OCI-LY7 (cell line): ENCODE measurements around the gene NRN1L.

Experiments
- EZH2phosphoT487 ChIP-seq: fragments of 200-600 bp; sonication (generic); IDR thresholded peaks from 2 replicates; pipeline ENCODE4 v1.6.1; 2018; ENCODE audit warnings: low read depth, borderline replicate concordance, mild to moderate bottlenecking, mixed run types, antibody characterized with exemption, low read length, moderate library complexity, mixed read lengths
- TF ChIP-seq, protein P1 (sequence below): fragments of 200-600 bp; sonication (generic); conservative IDR thresholded peaks from 2 replicates; pipeline ENCODE4 v1.5.1; 2014; ENCODE audit warnings: mild to moderate bottlenecking, antibody characterized with exemption, low read length, moderate library complexity, mixed read lengths

DNA sequence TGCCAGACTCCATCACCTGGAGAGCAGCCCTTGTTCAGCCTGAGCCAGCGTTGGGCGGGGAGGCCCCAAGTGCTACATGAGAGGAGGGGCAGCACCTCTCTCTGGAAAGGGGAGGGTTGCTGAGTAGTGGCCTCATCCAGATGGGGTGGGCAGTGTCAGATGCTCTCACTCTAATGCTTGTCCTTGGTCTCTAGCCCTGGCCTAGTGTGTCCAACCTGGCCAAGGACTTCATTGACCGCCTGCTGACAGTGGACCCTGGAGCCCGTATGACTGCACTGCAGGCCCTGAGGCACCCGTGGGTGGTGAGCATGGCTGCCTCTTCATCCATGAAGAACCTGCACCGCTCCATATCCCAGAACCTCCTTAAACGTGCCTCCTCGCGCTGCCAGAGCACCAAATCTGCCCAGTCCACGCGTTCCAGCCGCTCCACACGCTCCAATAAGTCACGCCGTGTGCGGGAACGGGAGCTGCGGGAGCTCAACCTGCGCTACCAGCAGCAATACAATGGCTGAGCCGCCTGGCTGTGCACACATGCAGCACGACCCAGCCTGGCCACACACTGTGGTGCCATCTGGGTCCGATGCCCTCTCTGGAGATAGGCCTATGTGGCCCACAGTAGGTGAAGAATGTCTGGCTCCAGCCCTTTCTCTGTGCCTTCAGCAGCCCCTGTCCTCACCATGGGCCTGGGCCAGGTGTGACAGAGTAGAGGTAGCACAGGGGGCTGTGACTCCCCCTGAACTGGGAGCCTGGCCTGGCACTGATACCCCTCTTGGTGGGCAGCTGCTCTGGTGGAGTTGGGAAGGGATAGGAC, 42.7 kb downstream of the NRN1L start:
- TF ChIP-seq, protein P1, sequence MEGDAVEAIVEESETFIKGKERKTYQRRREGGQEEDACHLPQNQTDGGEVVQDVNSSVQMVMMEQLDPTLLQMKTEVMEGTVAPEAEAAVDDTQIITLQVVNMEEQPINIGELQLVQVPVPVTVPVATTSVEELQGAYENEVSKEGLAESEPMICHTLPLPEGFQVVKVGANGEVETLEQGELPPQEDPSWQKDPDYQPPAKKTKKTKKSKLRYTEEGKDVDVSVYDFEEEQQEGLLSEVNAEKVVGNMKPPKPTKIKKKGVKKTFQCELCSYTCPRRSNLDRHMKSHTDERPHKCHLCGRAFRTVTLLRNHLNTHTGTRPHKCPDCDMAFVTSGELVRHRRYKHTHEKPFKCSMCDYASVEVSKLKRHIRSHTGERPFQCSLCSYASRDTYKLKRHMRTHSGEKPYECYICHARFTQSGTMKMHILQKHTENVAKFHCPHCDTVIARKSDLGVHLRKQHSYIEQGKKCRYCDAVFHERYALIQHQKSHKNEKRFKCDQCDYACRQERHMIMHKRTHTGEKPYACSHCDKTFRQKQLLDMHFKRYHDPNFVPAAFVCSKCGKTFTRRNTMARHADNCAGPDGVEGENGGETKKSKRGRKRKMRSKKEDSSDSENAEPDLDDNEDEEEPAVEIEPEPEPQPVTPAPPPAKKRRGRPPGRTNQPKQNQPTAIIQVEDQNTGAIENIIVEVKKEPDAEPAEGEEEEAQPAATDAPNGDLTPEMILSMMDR = no peak
- TF ChIP-seq EZH2phosphoT487 = no peak
